GM19193 (cell line): ENCODE data around the gene CEP162.

Experiments
- POLR2A ChIP-seq: IDR thresholded peaks from 4 replicates; pipeline ENCODE4 v1.6.1; 2011; ENCODE audit not compliant: insufficient read depth, insufficient read length; ENCODE audit errors: extremely low read depth

Gene CEP162

DNA sequence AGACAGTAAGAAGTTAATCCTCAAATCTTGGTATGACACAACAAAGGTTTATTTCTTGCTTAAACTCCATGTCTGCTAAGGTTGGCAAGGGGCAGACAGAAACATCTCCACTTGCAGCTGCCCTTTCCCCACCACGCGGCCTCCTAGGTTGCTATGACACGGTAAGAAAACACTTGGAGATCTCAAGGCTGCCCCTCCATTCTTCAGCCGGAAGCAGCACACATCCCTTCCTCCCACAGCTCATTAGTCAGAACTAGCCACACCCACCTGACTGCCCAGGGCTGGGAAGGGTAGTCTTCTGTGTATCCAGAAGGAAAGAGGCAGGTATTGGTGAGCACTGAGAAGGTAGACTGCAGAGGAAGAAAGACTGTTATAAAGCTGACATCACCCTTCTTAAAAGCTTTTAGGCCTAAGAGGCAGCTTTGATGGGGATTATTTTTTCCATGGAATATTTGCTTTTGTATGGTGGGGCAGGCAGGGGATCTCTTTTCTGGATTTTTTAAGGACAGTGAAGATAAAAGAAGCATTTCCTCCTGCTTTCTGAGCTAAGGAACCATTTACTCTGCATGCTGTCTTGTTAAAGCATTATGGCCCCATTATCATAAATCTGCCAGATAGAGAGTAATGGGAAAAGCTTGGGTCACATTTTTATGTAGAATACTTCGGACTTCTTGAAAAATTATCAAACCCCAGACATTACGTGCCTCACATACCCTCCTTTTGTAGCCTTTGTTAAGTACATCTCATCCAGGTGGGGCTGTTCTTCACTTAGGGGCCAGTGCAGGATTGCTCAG lies 152.3 kb downstream of the CEP162 start:
- TF ChIP-seq POLR2A: no peak
